ENCODE results near the gene SSX2IP.
"Not testable (repeated sequence)": the region's sequence is repeated elsewhere in the genome, so short reads cannot be mapped to it uniquely, and the experiment has no call there.

Gene SSX2IP, protein sequence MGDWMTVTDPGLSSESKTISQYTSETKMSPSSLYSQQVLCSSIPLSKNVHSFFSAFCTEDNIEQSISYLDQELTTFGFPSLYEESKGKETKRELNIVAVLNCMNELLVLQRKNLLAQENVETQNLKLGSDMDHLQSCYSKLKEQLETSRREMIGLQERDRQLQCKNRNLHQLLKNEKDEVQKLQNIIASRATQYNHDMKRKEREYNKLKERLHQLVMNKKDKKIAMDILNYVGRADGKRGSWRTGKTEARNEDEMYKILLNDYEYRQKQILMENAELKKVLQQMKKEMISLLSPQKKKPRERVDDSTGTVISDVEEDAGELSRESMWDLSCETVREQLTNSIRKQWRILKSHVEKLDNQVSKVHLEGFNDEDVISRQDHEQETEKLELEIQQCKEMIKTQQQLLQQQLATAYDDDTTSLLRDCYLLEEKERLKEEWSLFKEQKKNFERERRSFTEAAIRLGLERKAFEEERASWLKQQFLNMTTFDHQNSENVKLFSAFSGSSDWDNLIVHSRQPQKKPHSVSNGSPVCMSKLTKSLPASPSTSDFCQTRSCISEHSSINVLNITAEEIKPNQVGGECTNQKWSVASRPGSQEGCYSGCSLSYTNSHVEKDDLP

DNA sequence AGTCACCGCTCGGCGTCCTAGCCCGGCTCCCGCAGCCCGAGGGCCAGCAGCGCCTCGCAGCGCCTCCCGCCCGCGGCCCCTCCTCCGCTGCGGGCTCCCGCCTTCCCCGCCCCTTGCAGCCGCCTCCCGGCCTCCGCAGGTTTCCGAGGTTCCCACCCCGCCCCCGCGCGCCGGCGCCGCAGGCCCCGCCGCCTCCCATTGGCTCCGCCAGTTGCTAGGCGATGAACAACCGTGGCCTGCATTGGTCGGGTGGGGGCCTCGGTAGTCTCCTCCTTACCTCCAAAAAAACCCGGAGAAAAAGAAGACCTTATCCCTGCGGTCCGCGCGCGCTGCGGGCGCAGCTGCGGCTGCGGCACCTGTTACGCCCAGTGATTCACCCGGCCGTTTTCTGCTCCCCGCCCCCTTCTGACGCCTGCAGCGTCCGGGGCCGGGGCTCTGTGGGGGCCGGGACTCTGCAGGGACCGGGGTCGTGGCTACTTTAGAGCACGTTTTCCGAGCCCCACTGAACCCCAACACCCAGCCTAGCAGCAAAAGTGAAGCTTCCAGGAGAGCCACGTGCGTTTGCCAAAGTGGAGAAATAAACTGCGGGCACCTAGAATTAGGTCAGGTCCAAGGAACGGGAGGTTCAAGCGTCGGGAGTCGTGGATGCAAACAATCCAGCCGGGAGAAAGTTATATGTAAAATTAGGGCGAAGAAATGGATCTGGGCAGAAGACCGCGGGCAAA lies at the start of gene SSX2IP:
TSS of gene SSX2IP (minus strand) at position 65 of the 725 bp plus-strand sequence. CDS start 19,242 bp downstream, outside the sequence.
- peak; percentile 87 to 97 for DNase-seq (ENCODE audit: low read depth in 1 of 2, low spot score in 1 of 2)
- TF ChIP-seq JUND (IDR thresholded peaks at IDR 0.05; ENCODE audit: low read depth) = no peak
- in situ Hi-C loops (cut with HindIII; ENCODE audit: low pct_unique_long_range_greater_than_20kb, low sequenced_read_pairs) = no loop called here

DNA sequence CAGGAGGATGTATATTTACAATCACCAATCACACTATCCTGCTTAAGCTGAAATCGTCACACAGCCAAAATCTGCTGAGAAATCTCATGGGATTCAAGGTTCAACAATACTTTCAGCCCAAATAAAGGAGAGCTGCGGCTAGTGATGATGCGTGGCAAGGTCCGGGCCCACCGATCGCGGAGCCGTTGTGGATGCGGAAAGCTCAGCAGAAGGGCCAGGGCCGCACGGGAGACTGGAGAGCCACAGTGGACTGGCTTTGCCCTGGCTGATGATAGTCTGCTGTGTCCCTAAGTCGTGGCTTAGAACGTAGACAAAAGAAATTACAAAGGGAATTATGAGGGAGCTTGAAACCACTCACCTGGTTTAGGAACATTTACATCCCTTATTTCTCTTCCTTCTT lies 48.0 kb upstream of the SSX2IP start:
- in situ Hi-C loops (cut with HindIII; ENCODE audit: low pct_unique_long_range_greater_than_20kb, low sequenced_read_pairs) = no loop called here
- no peak for DNase-seq (ENCODE audit: low read depth in 1 of 2, low spot score in 1 of 2)
- TF ChIP-seq JUND (IDR thresholded peaks at IDR 0.05; ENCODE audit: low read depth) = no peak

DNA sequence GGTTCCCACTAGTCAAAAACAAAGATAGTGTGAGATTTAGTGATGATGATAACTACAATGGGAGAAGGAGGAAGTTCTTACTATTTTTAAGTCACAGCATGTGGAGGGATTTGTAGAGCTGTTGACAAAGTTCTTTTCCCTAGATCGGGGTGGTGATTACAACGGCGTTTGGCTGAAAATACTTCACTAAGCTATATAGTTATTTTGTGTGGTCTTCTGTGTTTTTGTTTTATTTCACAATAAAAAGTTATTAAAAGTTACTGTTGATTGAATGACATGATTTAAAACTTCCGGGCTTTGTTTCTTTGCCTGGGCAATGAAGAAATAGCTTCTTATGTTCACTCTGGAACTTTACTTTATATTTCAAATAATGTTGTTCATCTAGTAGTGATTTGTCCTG lies 47.3 kb upstream of the SSX2IP start:
- no peak for TF ChIP-seq JUND (IDR thresholded peaks at IDR 0.05; ENCODE audit: low read depth)
- in situ Hi-C loops (cut with HindIII; ENCODE audit: low pct_unique_long_range_greater_than_20kb, low sequenced_read_pairs) = no loop called here
- DNase-seq (ENCODE audit: low read depth in 1 of 2, low spot score in 1 of 2) = no peak

DNA sequence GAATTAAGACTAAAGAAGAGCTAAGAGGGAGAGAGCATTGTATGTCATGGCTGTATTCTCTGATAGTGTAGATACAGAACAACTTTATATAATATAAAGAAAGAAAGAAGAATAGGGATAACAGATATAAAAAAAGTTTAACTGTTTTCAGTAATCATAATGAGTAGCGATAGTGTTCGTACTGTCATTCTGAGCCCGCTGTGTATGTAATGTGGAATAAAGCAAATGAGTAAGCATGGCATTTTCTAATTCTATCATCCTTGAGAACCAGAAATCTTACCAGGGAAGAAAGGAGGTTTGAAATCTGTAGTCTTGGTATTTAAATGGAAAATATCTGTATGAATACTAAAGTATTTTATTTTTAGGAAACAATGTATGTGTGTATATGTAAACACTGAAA lies 46.7 kb upstream of the SSX2IP start:
- in situ Hi-C loops (cut with HindIII; ENCODE audit: low pct_unique_long_range_greater_than_20kb, low sequenced_read_pairs) = no loop called here
- TF ChIP-seq JUND (IDR thresholded peaks at IDR 0.05; ENCODE audit: low read depth) = no peak
- DNase-seq (ENCODE audit: low read depth in 1 of 2, low spot score in 1 of 2) = no peak

DNA sequence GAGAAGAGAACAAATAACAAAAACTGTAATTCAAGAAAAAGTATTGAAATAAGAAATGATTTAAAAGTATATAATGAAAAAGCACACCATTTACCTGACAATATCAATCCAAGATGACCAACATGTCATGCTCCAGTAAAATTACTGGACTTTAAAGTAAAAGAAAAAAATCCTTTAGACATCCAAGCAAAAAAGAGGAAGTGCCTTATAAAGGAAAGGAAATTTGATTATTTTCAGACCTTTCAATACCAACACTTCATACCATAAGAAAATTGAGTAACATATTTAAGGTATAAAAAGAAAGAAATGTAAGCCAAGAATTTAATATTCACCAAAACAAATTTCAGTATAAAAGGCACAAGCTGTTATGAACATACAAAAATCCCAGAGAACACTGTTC lies 46.2 kb upstream of the SSX2IP start:
- no peak for TF ChIP-seq JUND (IDR thresholded peaks at IDR 0.05; ENCODE audit: low read depth)
- in situ Hi-C loops (cut with HindIII; ENCODE audit: low pct_unique_long_range_greater_than_20kb, low sequenced_read_pairs) = no loop called here

DNA sequence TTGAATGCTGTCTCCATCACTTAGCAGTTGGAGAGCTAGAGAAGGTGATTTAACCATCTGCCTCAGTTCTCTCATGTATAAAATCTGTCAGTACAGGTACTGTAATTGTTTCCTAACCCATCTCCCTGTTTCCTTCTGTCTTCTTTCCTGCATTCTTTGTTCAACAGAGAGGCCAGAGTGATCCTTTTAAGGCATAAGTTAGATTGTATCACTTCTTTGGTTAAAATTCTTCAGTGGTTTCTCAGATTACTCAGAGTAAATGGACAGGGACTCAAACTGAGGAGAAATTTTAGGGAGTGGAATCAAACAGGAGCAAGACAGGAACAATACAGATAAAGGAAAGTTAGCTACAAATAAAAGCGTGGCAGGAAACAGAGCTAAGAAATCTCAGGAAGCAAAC lies 45.2 kb upstream of the SSX2IP start:
- no peak for TF ChIP-seq JUND (IDR thresholded peaks at IDR 0.05; ENCODE audit: low read depth)
- DNase-seq (ENCODE audit: low read depth in 1 of 2, low spot score in 1 of 2) = no peak
- in situ Hi-C loops (cut with HindIII; ENCODE audit: low pct_unique_long_range_greater_than_20kb, low sequenced_read_pairs) = no loop called here

More for the DNA sequence above, 46.2 kb upstream of the SSX2IP start:
- DNase-seq (ENCODE audit: low read depth in 1 of 2, low spot score in 1 of 2) = no peak

DNA sequence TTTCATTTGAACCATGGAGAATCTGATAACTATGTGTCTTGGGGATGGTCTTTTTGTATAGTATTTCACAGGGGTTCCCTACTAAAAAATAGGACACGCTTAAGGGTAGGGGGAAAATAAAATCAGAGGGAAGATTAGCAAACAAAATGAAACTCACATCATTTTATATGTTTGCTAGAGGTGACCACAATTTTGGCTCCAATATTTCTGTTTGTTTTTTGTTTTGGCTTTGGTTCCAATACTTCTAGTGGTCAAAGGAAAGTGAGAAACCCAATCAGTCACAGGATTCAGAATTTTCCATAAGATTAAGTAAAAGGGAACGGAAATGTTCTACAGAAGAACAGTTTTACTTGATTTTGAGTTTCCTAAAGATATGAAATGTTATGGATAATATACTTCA lies 42.3 kb upstream of the SSX2IP start:
- no peak for TF ChIP-seq JUND (IDR thresholded peaks at IDR 0.05; ENCODE audit: low read depth)
- in situ Hi-C loops (cut with HindIII; ENCODE audit: low pct_unique_long_range_greater_than_20kb, low sequenced_read_pairs) = no loop called here
- DNase-seq (ENCODE audit: low read depth in 1 of 2, low spot score in 1 of 2) = no peak

DNA sequence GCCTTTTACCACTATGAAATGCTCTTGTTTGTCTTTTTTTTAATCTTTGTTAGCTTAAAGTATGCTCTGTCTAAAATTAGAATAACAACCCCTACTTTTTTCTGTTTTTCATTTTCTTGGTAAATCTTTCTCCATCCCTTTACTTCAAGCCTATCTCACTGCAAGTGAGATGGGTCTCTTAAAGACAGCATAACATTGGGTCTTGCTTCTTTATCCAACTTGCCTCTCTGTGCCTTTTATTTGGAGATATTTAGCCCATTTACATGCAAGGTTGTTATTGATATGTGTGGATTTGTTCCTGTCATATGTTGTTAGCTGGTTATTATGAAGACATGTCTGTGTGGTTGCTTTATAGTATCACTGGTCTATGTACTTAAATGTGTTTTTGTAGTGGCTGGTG lies 41.3 kb upstream of the SSX2IP start:
- in situ Hi-C loops (cut with HindIII; ENCODE audit: low pct_unique_long_range_greater_than_20kb, low sequenced_read_pairs) = no loop called here
- DNase-seq (ENCODE audit: low read depth in 1 of 2, low spot score in 1 of 2) = no peak
- TF ChIP-seq JUND (IDR thresholded peaks at IDR 0.05; ENCODE audit: low read depth) = no peak

DNA sequence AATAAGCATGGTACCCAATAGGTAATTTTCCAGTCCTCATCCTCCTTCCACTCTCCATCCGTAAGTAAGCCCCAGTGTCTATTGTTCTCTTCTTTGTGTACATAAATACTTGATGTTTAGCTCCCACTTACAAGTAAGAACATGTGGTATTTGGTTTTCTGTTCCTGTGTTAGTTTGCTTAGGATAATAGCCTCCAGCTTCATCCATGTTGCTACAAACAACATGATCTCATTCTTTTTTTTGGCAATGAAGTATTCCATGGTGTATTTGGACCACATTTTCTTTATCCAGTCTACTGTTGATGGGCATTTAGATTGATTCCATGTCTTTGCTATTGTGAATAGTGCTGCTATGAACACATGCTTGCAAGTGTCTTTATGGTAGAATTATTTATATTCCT lies 37.5 kb upstream of the SSX2IP start:
- in situ Hi-C loops (cut with HindIII; ENCODE audit: low pct_unique_long_range_greater_than_20kb, low sequenced_read_pairs) = not testable (repeated sequence)
- DNase-seq (ENCODE audit: low read depth in 1 of 2, low spot score in 1 of 2) = peak in 1 of 2 experiments; percentile 33

DNA sequence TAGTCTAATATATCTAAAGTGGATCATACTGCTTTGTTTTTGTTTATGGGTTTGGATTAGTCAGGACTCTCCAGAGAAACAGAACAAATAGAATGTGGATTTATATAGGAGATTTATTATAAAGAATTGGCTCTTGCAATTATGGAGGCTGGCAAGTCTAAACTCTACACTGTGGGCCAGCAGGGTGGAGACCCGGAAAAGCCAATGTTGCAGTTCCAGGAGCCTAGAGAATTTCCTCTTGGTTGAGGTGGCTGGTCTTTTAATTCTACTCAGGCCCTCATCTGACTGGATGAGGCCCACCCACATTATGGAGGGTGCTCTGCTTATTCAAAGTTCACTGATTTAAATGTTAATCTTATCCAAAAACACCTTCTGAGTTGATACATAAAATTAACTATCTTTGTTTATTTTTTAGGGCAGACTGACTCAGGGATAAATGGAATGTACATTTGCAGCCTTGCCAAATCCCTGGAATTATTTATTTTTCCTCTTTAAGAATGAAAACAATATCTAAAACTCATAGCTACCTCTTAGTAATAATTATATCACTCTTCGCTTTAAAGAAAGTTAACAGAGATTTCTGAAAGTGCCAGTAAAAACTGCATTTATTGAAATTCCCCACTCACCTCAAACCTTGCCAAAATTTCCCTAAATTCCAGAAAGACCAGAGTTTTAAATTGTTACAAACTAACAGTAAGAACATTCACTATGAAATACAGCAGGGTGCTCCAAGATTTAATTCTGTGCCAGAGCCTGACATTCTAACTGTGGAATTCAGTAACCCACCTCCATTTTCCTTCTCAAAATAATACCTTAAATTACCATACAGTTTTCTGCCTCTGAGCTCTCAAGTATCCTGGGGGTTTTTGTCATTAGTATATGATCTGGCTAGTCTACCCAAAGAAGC lies 36.6 kb upstream of the SSX2IP start:
- in situ Hi-C loops (cut with HindIII; ENCODE audit: low pct_unique_long_range_greater_than_20kb, low sequenced_read_pairs) = no loop called here
- TF ChIP-seq JUND (IDR thresholded peaks at IDR 0.05; ENCODE audit: low read depth) = no peak
- DNase-seq (ENCODE audit: low read depth in 1 of 2, low spot score in 1 of 2) = no peak

DNA sequence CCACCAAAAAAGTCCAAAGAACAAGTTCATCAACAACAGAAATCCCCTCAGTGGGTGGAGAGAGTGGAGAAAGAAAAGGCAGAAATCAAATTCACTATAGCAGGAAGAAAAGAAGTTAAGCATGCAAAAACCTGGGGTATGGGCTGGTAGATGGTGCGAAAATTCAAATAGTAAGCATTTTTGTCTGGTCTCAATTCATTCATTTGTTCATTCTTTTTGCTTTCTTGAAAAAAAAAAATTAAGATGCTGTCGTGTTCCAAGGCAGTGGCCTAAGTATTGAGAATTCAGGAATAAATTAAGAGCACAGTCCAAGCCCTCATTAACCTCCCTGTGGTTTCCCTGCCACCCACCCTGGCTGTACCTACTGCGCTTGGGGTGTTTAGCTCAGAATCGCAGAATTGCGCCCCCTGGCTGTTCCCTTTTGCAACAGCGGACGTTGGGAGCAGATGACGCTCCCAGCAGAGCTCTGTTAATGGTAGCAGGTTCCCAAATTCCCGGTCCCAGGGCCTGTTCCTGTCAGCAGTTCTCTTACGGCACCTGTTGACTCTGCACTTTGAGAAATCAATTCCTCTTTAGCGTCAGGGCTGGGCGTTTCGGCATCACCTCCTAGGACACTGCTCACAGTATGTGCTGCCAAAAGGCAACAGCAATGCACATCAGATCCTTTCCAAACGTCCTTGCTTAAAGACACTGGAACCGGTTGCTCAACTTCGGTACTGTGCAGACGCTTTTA lies 34.0 kb upstream of the SSX2IP start:
- TF ChIP-seq JUND (IDR thresholded peaks at IDR 0.05; ENCODE audit: low read depth) = no peak
- DNase-seq (ENCODE audit: low read depth in 1 of 2, low spot score in 1 of 2) = peak; percentile 13 to 66
- in situ Hi-C loops (cut with HindIII; ENCODE audit: low pct_unique_long_range_greater_than_20kb, low sequenced_read_pairs) = no loop called here

DNA sequence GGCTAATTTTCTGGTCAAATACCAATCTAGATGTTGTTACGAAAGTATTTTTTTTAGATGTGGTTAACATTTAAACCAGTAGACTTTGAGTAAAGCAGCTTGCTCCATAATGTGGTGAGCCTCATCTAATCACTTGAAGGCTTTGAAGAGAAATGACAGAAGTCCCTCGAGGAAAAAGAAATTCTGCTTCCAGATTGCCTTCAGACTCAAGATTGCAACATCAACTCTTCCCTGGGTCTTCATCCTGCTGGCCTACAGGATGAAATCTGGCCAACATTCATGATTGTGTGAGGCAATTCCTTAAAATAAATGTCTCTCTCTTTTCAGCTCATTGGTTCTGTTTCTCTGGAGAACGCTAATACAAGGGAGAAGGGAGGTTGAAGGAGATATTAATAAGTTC lies 32.5 kb upstream of the SSX2IP start:
- in situ Hi-C loops (cut with HindIII; ENCODE audit: low pct_unique_long_range_greater_than_20kb, low sequenced_read_pairs) = no loop called here
- TF ChIP-seq JUND (IDR thresholded peaks at IDR 0.05; ENCODE audit: low read depth) = no peak
- no peak for DNase-seq (ENCODE audit: low read depth in 1 of 2, low spot score in 1 of 2)

DNA sequence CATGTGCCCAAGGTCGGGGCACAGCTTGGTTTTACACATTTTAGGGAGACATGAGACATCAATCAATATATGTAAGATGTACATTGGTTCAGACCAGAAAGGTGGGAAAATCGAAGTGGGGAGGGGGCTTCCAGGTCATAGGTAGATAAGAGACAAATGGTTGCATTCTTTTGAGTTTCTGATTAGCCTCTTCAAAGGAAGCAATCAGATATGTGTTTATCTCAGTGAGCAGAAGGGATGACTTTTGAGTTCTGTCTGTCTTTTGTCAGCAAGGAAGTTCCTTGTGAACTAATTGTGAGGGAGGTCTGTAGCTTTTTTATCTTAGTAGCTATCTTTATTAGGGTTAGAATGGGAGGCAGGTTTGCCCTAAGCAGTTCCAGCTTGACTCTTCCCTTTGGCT lies 31.6 kb upstream of the SSX2IP start:
- DNase-seq (ENCODE audit: low read depth in 1 of 2, low spot score in 1 of 2); in situ Hi-C loops (cut with HindIII; ENCODE audit: low pct_unique_long_range_greater_than_20kb, low sequenced_read_pairs): not testable (repeated sequence)

Measured in T47D (cell line).